Muscle of leg (tissue), 11 donors: ENCODE measurements around the gene C1QTNF2. TPM values are rescaled to one million over a fixed set of nuclear protein-coding genes. Genes with fewer than 3 reads are reported as not detected.

ENCODE experiments used
- DNase-seq: peaks from one replicate; pipeline ENCODE4 v3.0.0; 2013
- H3K27ac ChIP-seq: one replicate; pipeline ENCODE4 v1.5.1; 2013; ENCODE audit warnings: mild to moderate bottlenecking, low read length, control low read depth
- H3K27me3 ChIP-seq: one replicate; pipeline ENCODE4 v1.6.1; 2013; ENCODE audit warnings: low read length; ENCODE audit not compliant: control insufficient read depth, insufficient read depth
- H3K36me3 ChIP-seq: one replicate; pipeline ENCODE4 v1.6.1; 2013; ENCODE audit warnings: low read length; ENCODE audit not compliant: control insufficient read depth, insufficient read depth
- H3K4me1 ChIP-seq: one replicate; pipeline ENCODE4 v1.6.1; 2013; ENCODE audit warnings: low read length; ENCODE audit not compliant: control insufficient read depth, insufficient read depth
- H3K4me3 ChIP-seq: one replicate; pipeline ENCODE4 v1.5.1; 2013; ENCODE audit warnings: low read length, control low read depth
- H3K9me3 ChIP-seq: replicated peaks from 2 replicates; pipeline ENCODE4 v1.6.1; 2013; ENCODE audit warnings: low read depth, low read length; ENCODE audit not compliant: control insufficient read depth
- WGBS: methylation state at CpG from one replicate; pipeline ENCODE4 v1.1.5; 2013; ENCODE audit warnings: missing lambda C conversion rate; ENCODE audit not compliant: insufficient coverage; 5-methylcytosine and 5-hydroxymethylcytosine counted together
- polyA plus RNA-seq, 8 donors: library from polyadenylated mRNA; unstranded; fragments of 120-200 nt; gene quantifications; one replicate each; pipeline versions ENCODE4 v1.2.1 to v1.2.3, GENCODE V29; 2013; ENCODE audit warnings: inconsistent platforms in 1 of 8, low replicate concordance in 1 of 8; ENCODE audit not compliant: insufficient read length in 8 of 8, insufficient read depth in 1 of 8
- total RNA-seq: library from RNA; stranded (reverse); fragments of 120-200 nt; gene quantifications from one replicate; pipeline ENCODE4 v1.2.4, GENCODE V29; 2013

Gene C1QTNF2
- total and polyA plus RNA-seq, 9 donors = 24.3 to 31.8 (median 26.8) TPM

GRCh38 chr5:160361624-160362228, 8.7 kb downstream of the C1QTNF2 start:
- Histone ChIP-seq H3K4me1 (peaks cover 80% of the 10 kb centered on the region), H3K27ac (peak overlapping the region; percentile 97), H3K9me3 (no peaks in the 10 kb centered on the region), H3K36me3 (peaks cover 5% of the 10 kb centered on the region), H3K27me3 (no peaks in the 10 kb centered on the region), H3K4me3 (no peak overlapping the region)
- WGBS = 55% methylated on average over 8 of the region's 9 CpGs
- DNase-seq = peak; percentile 87

- Histone ChIP-seq H3K27ac (peak overlapping the region; percentile 18), H3K9me3 (no peaks in the 10 kb centered on the region), H3K4me3 (no peak overlapping the region), H3K36me3 (peaks cover 6% of the 10 kb centered on the region), H3K4me1 (peaks cover 92% of the 10 kb centered on the region), H3K27me3 (no peaks in the 10 kb centered on the region)
- no CpG with 5 or more reads among the region's 3 CpGs for WGBS
- no peak for DNase-seq
Observed at GRCh38 chr5:160360310-160360709, 10.1 kb downstream of the C1QTNF2 start.

- no peak for DNase-seq
- Histone ChIP-seq H3K36me3 (peaks cover 8% of the 10 kb centered on the region), H3K27me3 (no peaks in the 10 kb centered on the region), H3K9me3 (no peaks in the 10 kb centered on the region), H3K4me1 (peaks cover 88% of the 10 kb centered on the region), H3K27ac (peak overlapping the region; percentile 50), H3K4me3 (no peak overlapping the region)
- 44% methylated on average over 4 of the region's 4 CpGs for WGBS
Observed at GRCh38 chr5:160359816-160360215, 10.6 kb downstream of the C1QTNF2 start.

GRCh38 chr5:160359242-160359641, 11.2 kb downstream of the C1QTNF2 start:
- H3K27ac ChIP-seq = peak overlapping the region; percentile 95
- H3K4me3 ChIP-seq = no peak overlapping the region
- peaks cover 10% of the 10 kb centered on the region for H3K36me3 ChIP-seq
- DNase-seq = peak; percentile 67
- no peaks in the 10 kb centered on the region for H3K9me3 ChIP-seq
- H3K4me1 ChIP-seq = peaks cover 84% of the 10 kb centered on the region
- no peaks in the 10 kb centered on the region for H3K27me3 ChIP-seq
- no CpG with 5 or more reads among the region's 1 CpG for WGBS

- Histone ChIP-seq H3K36me3 (peaks cover 23% of the 10 kb centered on the region), H3K4me1 (peaks cover 79% of the 10 kb centered on the region), H3K27me3 (no peaks in the 10 kb centered on the region), H3K9me3 (no peaks in the 10 kb centered on the region), H3K27ac (peak overlapping the region; percentile 95), H3K4me3 (peak overlapping the region; percentile 17)
- peak; percentile 98 for DNase-seq
- 10% methylated on average over 4 of the region's 7 CpGs for WGBS
Observed at GRCh38 chr5:160357861-160358411, 12.5 kb downstream of the C1QTNF2 start.

- peak overlapping the region; percentile 17 for H3K4me3 ChIP-seq
- peaks cover 73% of the 10 kb centered on the region for H3K4me1 ChIP-seq
- H3K27me3 ChIP-seq = no peaks in the 10 kb centered on the region
- peaks cover 28% of the 10 kb centered on the region for H3K36me3 ChIP-seq
- DNase-seq = peak; percentile 81
- no peaks in the 10 kb centered on the region for H3K9me3 ChIP-seq
- 7% methylated on average over 5 of the region's 7 CpGs for WGBS
- peak overlapping the region; percentile 95 for H3K27ac ChIP-seq
Observed at GRCh38 chr5:160357394-160357793, 13.0 kb downstream of the C1QTNF2 start.

- Histone ChIP-seq H3K27me3 (no peaks in the 10 kb centered on the region), H3K27ac (peak overlapping the region; percentile 95), H3K9me3 (no peaks in the 10 kb centered on the region), H3K36me3 (peaks cover 31% of the 10 kb centered on the region), H3K4me1 (peaks cover 67% of the 10 kb centered on the region), H3K4me3 (no peak overlapping the region)
- peak; percentile 87 for DNase-seq
- WGBS = 23% methylated on average over 3 of the region's 7 CpGs
Observed at GRCh38 chr5:160356550-160357347, 13.7 kb downstream of the C1QTNF2 start.

- Histone ChIP-seq H3K36me3 (peaks cover 40% of the 10 kb centered on the region), H3K9me3 (no peaks in the 10 kb centered on the region), H3K27ac (no peak overlapping the region), H3K4me1 (peaks cover 49% of the 10 kb centered on the region), H3K27me3 (no peaks in the 10 kb centered on the region), H3K4me3 (no peak overlapping the region)
- no peak for DNase-seq
- 92% methylated on average over 12 of the region's 14 CpGs for WGBS
Observed at GRCh38 chr5:160354666-160355065, 15.8 kb downstream of the C1QTNF2 start.

GRCh38 chr5:160353379-160353778, 17.0 kb downstream of the C1QTNF2 start:
- peaks cover 50% of the 10 kb centered on the region for H3K36me3 ChIP-seq
- WGBS = 47% methylated on average over 4 of the region's 8 CpGs
- peak; percentile 86 for DNase-seq
- peak overlapping the region; percentile 40 for H3K27ac ChIP-seq
- H3K27me3 ChIP-seq = no peaks in the 10 kb centered on the region
- peaks cover 38% of the 10 kb centered on the region for H3K4me1 ChIP-seq
- no peaks in the 10 kb centered on the region for H3K9me3 ChIP-seq
- no peak overlapping the region for H3K4me3 ChIP-seq

GRCh38 chr5:160352308-160352707, 18.1 kb downstream of the C1QTNF2 start:
- H3K4me3 ChIP-seq = no peak overlapping the region
- no peak for DNase-seq
- peaks cover 35% of the 10 kb centered on the region for H3K4me1 ChIP-seq
- WGBS = 100% methylated on average over 2 of the region's 4 CpGs
- no peaks in the 10 kb centered on the region for H3K27me3 ChIP-seq
- peaks cover 56% of the 10 kb centered on the region for H3K36me3 ChIP-seq
- H3K27ac ChIP-seq = no peak overlapping the region
- H3K9me3 ChIP-seq = no peaks in the 10 kb centered on the region
